Measurements from ENCODE around the gene ETS1.

ETS1 gene

GRCh38 chr11:128463371-128463829 is 124.0 kb downstream of the ETS1 start:
- no peak overlapping the region for H3K4me3 ChIP-seq (ENCODE audit: low read depth, low read length)
- TF ChIP-seq CTCF (IDR thresholded peaks at IDR 0.05; ENCODE audit: borderline replicate concordance, insufficient read depth, low read depth, low read length): no peak

- TF ChIP-seq CTCF (IDR thresholded peaks at IDR 0.05; ENCODE audit: borderline replicate concordance, insufficient read depth, low read depth, low read length): no peak
- H3K4me3 ChIP-seq (ENCODE audit: low read depth, low read length): no peak overlapping the region
Observed at GRCh38 chr11:128462922-128463321, 124.4 kb downstream of the ETS1 start.

- no peak for TF ChIP-seq CTCF (IDR thresholded peaks at IDR 0.05; ENCODE audit: borderline replicate concordance, insufficient read depth, low read depth, low read length)
- no peak overlapping the region for H3K4me3 ChIP-seq (ENCODE audit: low read depth, low read length)
Observed at GRCh38 chr11:128462189-128462588, 125.2 kb downstream of the ETS1 start.

GRCh38 chr11:128458321-128458720 is 129.0 kb downstream of the ETS1 start:
- H3K4me3 ChIP-seq (ENCODE audit: low read depth, low read length): no peak overlapping the region
- no peak for TF ChIP-seq CTCF (IDR thresholded peaks at IDR 0.05; ENCODE audit: borderline replicate concordance, insufficient read depth, low read depth, low read length)

GRCh38 chr11:128457874-128458273 is 129.5 kb downstream of the ETS1 start:
- no peak for TF ChIP-seq CTCF (IDR thresholded peaks at IDR 0.05; ENCODE audit: borderline replicate concordance, insufficient read depth, low read depth, low read length)

GRCh38 chr11:128456566-128457268 is 130.6 kb downstream of the ETS1 start:
- TF ChIP-seq CTCF (IDR thresholded peaks at IDR 0.05; ENCODE audit: borderline replicate concordance, insufficient read depth, low read depth, low read length): no peak
- no peak overlapping the region for H3K4me3 ChIP-seq (ENCODE audit: low read depth, low read length)

More at GRCh38 chr11:128457874-128458273, 129.5 kb downstream of the ETS1 start:
- H3K4me3 ChIP-seq (ENCODE audit: low read depth, low read length): no peak overlapping the region

- H3K4me3 ChIP-seq (ENCODE audit: low read depth, low read length): no peak overlapping the region
- no peak for TF ChIP-seq CTCF (IDR thresholded peaks at IDR 0.05; ENCODE audit: borderline replicate concordance, insufficient read depth, low read depth, low read length)
Observed at GRCh38 chr11:128455766-128456165, 131.6 kb downstream of the ETS1 start.

Data from GM12875 (cell line).